Prostate gland (tissue), 2 donors: ENCODE data around the gene APOL2.

Experiments
- POLR2A ChIP-seq: fragments of 450-650 bp; IDR thresholded peaks from one replicate; pipeline ENCODE4 v1.6.1; 2016; ENCODE audit warnings: antibody characterized with exemption, mild to moderate bottlenecking
- POLR2AphosphoS5 ChIP-seq: sonication (generic); formaldehyde crosslinking; IDR thresholded peaks from one replicate; pipeline ENCODE4 v1.6.1; 2017; ENCODE audit warnings: antibody characterized with exemption
- TF ChIP-seq, protein P1 (sequence below), 4 experiments: fragments of 200-600 bp in 2 of 4; fragments of 450-650 bp in 2 of 4; sonication (generic) in 2 of 4; IDR thresholded peaks; 1 replicate in 3 of 4; 2 replicates in 1 of 4; pipeline ENCODE4 v1.5.1; 2016 to 2019; ENCODE audit warnings: antibody characterized with exemption in 4 of 4, mild to moderate bottlenecking in 2 of 4, moderate library complexity in 2 of 4

DNA sequence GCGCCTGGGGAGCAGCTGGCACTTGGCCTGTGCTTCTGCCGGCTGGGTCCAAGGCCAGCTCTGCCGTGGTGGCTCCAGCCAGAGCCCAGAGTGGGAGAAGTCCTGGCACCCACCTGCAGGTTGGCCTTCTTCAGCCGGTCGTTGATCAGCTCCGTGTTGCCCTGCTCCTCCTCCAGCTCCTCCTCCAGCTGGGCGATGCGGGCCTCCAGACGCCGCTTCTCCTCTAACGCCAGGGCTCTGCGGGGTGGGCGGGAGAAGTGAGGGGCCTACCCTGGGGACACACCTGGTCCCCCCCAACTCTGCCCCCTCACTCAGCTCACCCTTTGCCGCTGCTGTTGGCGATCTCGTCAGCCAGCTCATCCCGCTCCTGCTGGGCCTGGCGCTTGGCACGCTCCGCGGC, 46.2 kb upstream of the APOL2 start:
- TF ChIP-seq POLR2AphosphoS5 (no peak), POLR2A (no peak)
- TF ChIP-seq, protein P1, sequence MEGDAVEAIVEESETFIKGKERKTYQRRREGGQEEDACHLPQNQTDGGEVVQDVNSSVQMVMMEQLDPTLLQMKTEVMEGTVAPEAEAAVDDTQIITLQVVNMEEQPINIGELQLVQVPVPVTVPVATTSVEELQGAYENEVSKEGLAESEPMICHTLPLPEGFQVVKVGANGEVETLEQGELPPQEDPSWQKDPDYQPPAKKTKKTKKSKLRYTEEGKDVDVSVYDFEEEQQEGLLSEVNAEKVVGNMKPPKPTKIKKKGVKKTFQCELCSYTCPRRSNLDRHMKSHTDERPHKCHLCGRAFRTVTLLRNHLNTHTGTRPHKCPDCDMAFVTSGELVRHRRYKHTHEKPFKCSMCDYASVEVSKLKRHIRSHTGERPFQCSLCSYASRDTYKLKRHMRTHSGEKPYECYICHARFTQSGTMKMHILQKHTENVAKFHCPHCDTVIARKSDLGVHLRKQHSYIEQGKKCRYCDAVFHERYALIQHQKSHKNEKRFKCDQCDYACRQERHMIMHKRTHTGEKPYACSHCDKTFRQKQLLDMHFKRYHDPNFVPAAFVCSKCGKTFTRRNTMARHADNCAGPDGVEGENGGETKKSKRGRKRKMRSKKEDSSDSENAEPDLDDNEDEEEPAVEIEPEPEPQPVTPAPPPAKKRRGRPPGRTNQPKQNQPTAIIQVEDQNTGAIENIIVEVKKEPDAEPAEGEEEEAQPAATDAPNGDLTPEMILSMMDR (IDR thresholded peaks at IDR 0.05): no peak
